Panc1 (cell line): ENCODE measurements around the gene HSP90B1. TPM values are rescaled to one million over a fixed set of nuclear protein-coding genes. Genes with fewer than 3 reads are reported as not detected.

ENCODE experiments used
- ATAC-seq: fragments of 200-7000 bp; cut with Tn5 transposase; 2 replicates; pipeline ENCODE4 v1.9.1; 2020; ENCODE audit warnings: mild to moderate bottlenecking, moderate library complexity
- BruUV-seq: library from RNA; stranded (reverse); fragments of 400-500 nt; replicated peaks from 2 replicates; lab custom pipeline; 2021; lab: Mats Ljungman, UMichigan
- CTCF ChIA-PET: fragments of 300-600 bp; sonication (Branson Sonifier 250); formaldehyde crosslinking; loops from one replicate; lab custom pipeline; 2022; ENCODE audit warnings: antibody characterized with exemption; lab: Charles Lee
- POLR2A ChIA-PET: fragments of 300-600 bp; sonication (Branson Sonifier 250); formaldehyde crosslinking; loops from one replicate; lab custom pipeline; 2022; ENCODE audit warnings: antibody characterized with exemption; lab: Charles Lee
- DNase-seq: peaks from one replicate; pipeline ENCODE4 v3.0.0-alpha.2; 2010; ENCODE audit warnings: low read depth, low spot score
- H3K27ac ChIP-seq: 2 replicates; pipeline ENCODE4 v1.5.1; 2011; ENCODE audit warnings: mild to moderate bottlenecking, low read length, inconsistent platforms
- H3K27me3 ChIP-seq: fragments of 200-500 bp; sonication (Bioruptor generic); 2 replicates; pipeline ENCODE4 v1.6.0; 2014; ENCODE audit warnings: low read length, inconsistent platforms; ENCODE audit not compliant: control insufficient read depth, insufficient read depth
- H3K36me3 ChIP-seq: fragments of 200-500 bp; sonication (Bioruptor generic); 2 replicates; pipeline ENCODE4 v1.5.1; 2014; ENCODE audit warnings: inconsistent platforms, mild to moderate bottlenecking, low read length, moderate library complexity; ENCODE audit not compliant: control insufficient read depth, insufficient read depth
- H3K4me1 ChIP-seq: 2 replicates; pipeline ENCODE4 v1.5.1; 2011; ENCODE audit warnings: inconsistent platforms, mild to moderate bottlenecking, low read length, moderate library complexity; ENCODE audit not compliant: control insufficient read depth, insufficient read depth
- H3K4me3 ChIP-seq, 2 experiments: 2 replicates each; pipeline ENCODE4 v1.5.1; 2011 to 2012; ENCODE audit warnings: low read depth in 2 of 2, low read length in 2 of 2, mild to moderate bottlenecking in 2 of 2, inconsistent platforms in 1 of 2, moderate library complexity in 1 of 2
- H3K9me3 ChIP-seq: fragments of 200-500 bp; sonication (Bioruptor generic); 2 replicates; pipeline ENCODE4 v1.5.1; 2014; ENCODE audit warnings: low read depth, mild to moderate bottlenecking, inconsistent platforms, low read length, moderate library complexity; ENCODE audit not compliant: control insufficient read depth, insufficient read depth
- CTCF ChIP-seq: fragments of 450-650 bp; IDR thresholded peaks from 2 replicates; pipeline ENCODE4 v1.5.1; 2017; ENCODE audit warnings: mild to moderate bottlenecking
- POLR2AphosphoS5 ChIP-seq: IDR thresholded peaks from 2 replicates; pipeline ENCODE4 v1.6.1; 2012; ENCODE audit warnings: mild to moderate bottlenecking, low read depth, low read length, moderate library complexity
- REST ChIP-seq, 2 experiments: IDR thresholded peaks; 2 replicates each; pipeline ENCODE4 v1.6.1; 2011 to 2012; ENCODE audit warnings: low read depth in 2 of 2, control low read depth in 1 of 2, low read length in 1 of 2, mild to moderate bottlenecking in 1 of 2, moderate library complexity in 1 of 2; ENCODE audit not compliant: insufficient read depth in 1 of 2
- SIN3A ChIP-seq: IDR thresholded peaks from 2 replicates; pipeline ENCODE4 v1.6.1; 2012; ENCODE audit warnings: low read depth, mild to moderate bottlenecking, low read length, moderate library complexity, borderline replicate concordance; ENCODE audit not compliant: insufficient read depth
- TCF7L2 ChIP-seq: IDR thresholded peaks from 2 replicates; pipeline ENCODE4 v1.6.1; 2011; ENCODE audit warnings: mild to moderate bottlenecking, low read depth, low read length, inconsistent platforms
- in situ Hi-C: cut with HindIII; loops from 2 replicates; pipeline ENCODE4 v1.10.0; 2016; ENCODE audit warnings: low sequenced_read_pairs, low pct_unique_long_range_greater_than_20kb
- intact Hi-C: fragments of 100-400 bp; cut with micrococcal nuclease; formaldehyde crosslinking; loops from one replicate; pipeline ENCODE4 v1.10.0; 2022; ENCODE audit not compliant: unreplicated experiment
- total RNA-seq: library from RNA; stranded (reverse); gene quantifications from one replicate; pipeline ENCODE4 v1.2.1, GENCODE V29; 2021; ENCODE audit not compliant: unreplicated experiment

Gene HSP90B1
- total RNA-seq, 1 experiment from 2014 or later, result 503 TPM

GRCh38 chr12:103915306-103915705, 14.9 kb upstream of the HSP90B1 start:
- POLR2A ChIA-PET, result interaction anchor here (0.8 kb wide), 1 partner anchor 15 kb away, joined by 3 read pairs; no protein-coding TSS in a partner anchor
- in situ Hi-C loops (no loop called here), intact Hi-C loops (no loop called here)
- Histone ChIP-seq H3K9me3 (peaks cover 4% of the 10 kb centered on the region; the same call in 1 of the 2 replicates), H3K4me1 (no peaks in the 10 kb centered on the region), H3K36me3 (no peaks in the 10 kb centered on the region), H3K4me3 (no peak overlapping the region), H3K27ac (no peak overlapping the region), H3K27me3 (no peaks in the 10 kb centered on the region)
- BruUV-seq, result no TSS peak
- TF ChIP-seq REST (IDR thresholded peaks at IDR 0.05; ENCODE audit: insufficient read depth in 1 of 2, low read depth in 2 of 2, low read length in 1 of 2) (no peak), POLR2AphosphoS5 (no peak), CTCF (no peak), SIN3A (no peak), TCF7L2 (no peak)
- DNase-seq (no peak), ATAC-seq (no peak)
- CTCF ChIA-PET, result no interaction called here

- Histone ChIP-seq H3K27ac (no peak overlapping the region), H3K9me3 (peaks cover 4% of the 10 kb centered on the region; the same call in 1 of the 2 replicates), H3K36me3 (no peaks in the 10 kb centered on the region), H3K4me1 (no peaks in the 10 kb centered on the region), H3K4me3 (no peak overlapping the region), H3K27me3 (no peaks in the 10 kb centered on the region)
- BruUV-seq, result no TSS peak
- in situ Hi-C loops (no loop called here), intact Hi-C loops (no loop called here)
- ATAC-seq (no peak), DNase-seq (no peak)
- POLR2A ChIA-PET, result no interaction called here
- CTCF ChIA-PET, result interaction anchor here (0.6 kb wide), 1 partner anchor 53 kb away, joined by 3 read pairs; no protein-coding TSS in a partner anchor
- TF ChIP-seq CTCF (no peak), REST (IDR thresholded peaks at IDR 0.05; ENCODE audit: insufficient read depth in 1 of 2, low read depth in 2 of 2, low read length in 1 of 2) (no peak), TCF7L2 (no peak)
Measured at GRCh38 chr12:103917873-103918272, 12.3 kb upstream of the HSP90B1 start.
